Gastrocnemius medialis (tissue), 4 donors: ENCODE results near the gene ZC3H18.

Experiments
- POLR2A ChIP-seq, 2 donors: fragments of 450-650 bp; IDR thresholded peaks; one replicate each; pipeline ENCODE4 v1.6.1; 2017; ENCODE audit warnings: antibody characterized with exemption in 2 of 2, mild to moderate bottlenecking in 2 of 2, moderate library complexity in 2 of 2
- TF ChIP-seq, protein P1 (sequence below), 5 experiments: fragments of 450-650 bp in 3 of 5; fragments of 200-600 bp in 2 of 5; sonication (generic) in 2 of 5; IDR thresholded peaks in 4 of 5; conservative IDR thresholded peaks in 1 of 5; 1 replicate in 4 of 5; 2 replicates in 1 of 5; pipeline ENCODE4 v1.5.1; 2016 to 2019; ENCODE audit warnings: antibody characterized with exemption in 5 of 5, mild to moderate bottlenecking in 3 of 5, moderate library complexity in 3 of 5

DNA sequence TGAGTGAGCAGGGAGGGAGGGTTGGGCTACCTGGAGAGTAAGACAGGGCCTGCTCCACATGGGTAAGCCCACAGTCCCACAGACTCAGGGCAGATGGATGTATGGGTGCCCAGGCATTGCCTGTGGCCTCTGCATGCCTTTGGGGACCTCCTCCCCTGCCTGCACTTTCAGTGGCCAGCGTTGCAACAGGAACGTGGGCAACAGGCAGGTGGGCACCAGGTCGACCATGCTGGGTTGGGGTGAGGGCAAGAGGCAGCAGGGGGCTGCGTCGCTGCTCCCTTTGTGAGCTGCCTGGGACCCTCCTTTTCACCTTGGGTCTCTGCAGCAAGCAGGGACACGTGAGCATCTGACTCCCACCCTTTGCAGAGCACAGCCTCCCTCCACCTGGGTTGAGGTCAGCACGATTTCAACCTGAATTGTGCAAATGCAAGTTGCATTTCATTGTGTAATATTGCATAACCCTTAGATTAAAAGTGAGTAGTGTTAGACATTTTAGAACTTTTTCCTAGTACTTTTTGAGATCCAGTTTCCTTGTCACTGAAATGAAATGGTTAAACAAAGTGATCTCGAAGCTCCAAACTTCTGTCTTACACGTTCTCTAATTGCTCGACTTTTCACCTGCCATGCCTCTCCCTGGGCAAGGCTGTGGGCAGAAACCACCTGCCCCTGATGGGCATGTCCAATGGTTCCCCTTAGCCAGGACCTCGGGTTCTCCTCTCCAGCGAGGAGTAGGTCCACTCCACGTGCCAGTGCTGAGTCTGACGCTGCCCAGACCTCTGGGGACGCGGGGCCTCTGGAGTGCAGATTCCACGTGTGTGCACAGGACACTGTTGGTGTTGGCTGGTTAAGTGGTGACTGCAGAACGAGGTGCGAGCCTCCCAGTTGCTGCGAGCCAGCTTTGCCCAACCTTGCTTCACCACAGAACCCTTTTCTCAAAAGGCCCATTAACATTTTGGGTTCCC lies 35.3 kb downstream of the ZC3H18 start:
- TF ChIP-seq, protein P1, sequence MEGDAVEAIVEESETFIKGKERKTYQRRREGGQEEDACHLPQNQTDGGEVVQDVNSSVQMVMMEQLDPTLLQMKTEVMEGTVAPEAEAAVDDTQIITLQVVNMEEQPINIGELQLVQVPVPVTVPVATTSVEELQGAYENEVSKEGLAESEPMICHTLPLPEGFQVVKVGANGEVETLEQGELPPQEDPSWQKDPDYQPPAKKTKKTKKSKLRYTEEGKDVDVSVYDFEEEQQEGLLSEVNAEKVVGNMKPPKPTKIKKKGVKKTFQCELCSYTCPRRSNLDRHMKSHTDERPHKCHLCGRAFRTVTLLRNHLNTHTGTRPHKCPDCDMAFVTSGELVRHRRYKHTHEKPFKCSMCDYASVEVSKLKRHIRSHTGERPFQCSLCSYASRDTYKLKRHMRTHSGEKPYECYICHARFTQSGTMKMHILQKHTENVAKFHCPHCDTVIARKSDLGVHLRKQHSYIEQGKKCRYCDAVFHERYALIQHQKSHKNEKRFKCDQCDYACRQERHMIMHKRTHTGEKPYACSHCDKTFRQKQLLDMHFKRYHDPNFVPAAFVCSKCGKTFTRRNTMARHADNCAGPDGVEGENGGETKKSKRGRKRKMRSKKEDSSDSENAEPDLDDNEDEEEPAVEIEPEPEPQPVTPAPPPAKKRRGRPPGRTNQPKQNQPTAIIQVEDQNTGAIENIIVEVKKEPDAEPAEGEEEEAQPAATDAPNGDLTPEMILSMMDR (IDR thresholded peaks at IDR 0.05 in 4 of 5, conservative IDR thresholded peaks at IDR 0.05 in 1 of 5) = no peak
- TF ChIP-seq POLR2A (IDR thresholded peaks at IDR 0.05) = no peak
